ENCODE data around the gene MRNIP.
"Not testable (repeated sequence)": the region's sequence is repeated elsewhere in the genome, so short reads cannot be mapped to it uniquely, and the experiment has no call there.

MRNIP gene

GRCh38 chr5:179792612-179793467, 65.8 kb downstream of the MRNIP start:
- DNase-seq (ENCODE audit: low spot score) = no peak

GRCh38 chr5:179791881-179792611, 66.6 kb downstream of the MRNIP start:
- DNase-seq (ENCODE audit: low spot score) = no peak

- not testable (repeated sequence) for DNase-seq (ENCODE audit: low spot score)
Observed at GRCh38 chr5:179789278-179789677, 69.3 kb downstream of the MRNIP start.

- DNase-seq (ENCODE audit: low spot score) = no peak
Observed at GRCh38 chr5:179788193-179788854, 70.3 kb downstream of the MRNIP start.

Measured in AG08396 (cell line).